Panc1 (cell line): ENCODE results near the gene CRISPLD2. TPM values are rescaled to one million over a fixed set of nuclear protein-coding genes. Genes with fewer than 3 reads are reported as not detected.

Experiments used
- ATAC-seq: fragments of 200-7000 bp; cut with Tn5 transposase; 2 replicates; pipeline ENCODE4 v1.9.1; 2020; ENCODE audit warnings: mild to moderate bottlenecking, moderate library complexity
- BruUV-seq: library from RNA; stranded (reverse); fragments of 400-500 nt; replicated peaks from 2 replicates; lab custom pipeline; 2021; lab: Mats Ljungman, UMichigan
- CTCF ChIA-PET: fragments of 300-600 bp; sonication (Branson Sonifier 250); formaldehyde crosslinking; loops from one replicate; lab custom pipeline; 2022; ENCODE audit warnings: antibody characterized with exemption; lab: Charles Lee
- POLR2A ChIA-PET: fragments of 300-600 bp; sonication (Branson Sonifier 250); formaldehyde crosslinking; loops from one replicate; lab custom pipeline; 2022; ENCODE audit warnings: antibody characterized with exemption; lab: Charles Lee
- DNase-seq: peaks from one replicate; pipeline ENCODE4 v3.0.0-alpha.2; 2010; ENCODE audit warnings: low read depth, low spot score
- H3K27ac ChIP-seq: 2 replicates; pipeline ENCODE4 v1.5.1; 2011; ENCODE audit warnings: mild to moderate bottlenecking, low read length, inconsistent platforms
- H3K27me3 ChIP-seq: fragments of 200-500 bp; sonication (Bioruptor generic); 2 replicates; pipeline ENCODE4 v1.6.0; 2014; ENCODE audit warnings: low read length, inconsistent platforms; ENCODE audit not compliant: control insufficient read depth, insufficient read depth
- H3K36me3 ChIP-seq: fragments of 200-500 bp; sonication (Bioruptor generic); 2 replicates; pipeline ENCODE4 v1.5.1; 2014; ENCODE audit warnings: inconsistent platforms, mild to moderate bottlenecking, low read length, moderate library complexity; ENCODE audit not compliant: control insufficient read depth, insufficient read depth
- H3K4me1 ChIP-seq: 2 replicates; pipeline ENCODE4 v1.5.1; 2011; ENCODE audit warnings: inconsistent platforms, mild to moderate bottlenecking, low read length, moderate library complexity; ENCODE audit not compliant: control insufficient read depth, insufficient read depth
- H3K4me3 ChIP-seq, 2 experiments: 2 replicates each; pipeline ENCODE4 v1.5.1; 2011 to 2012; ENCODE audit warnings: low read depth in 2 of 2, low read length in 2 of 2, mild to moderate bottlenecking in 2 of 2, inconsistent platforms in 1 of 2, moderate library complexity in 1 of 2
- H3K9me3 ChIP-seq: fragments of 200-500 bp; sonication (Bioruptor generic); 2 replicates; pipeline ENCODE4 v1.5.1; 2014; ENCODE audit warnings: low read depth, mild to moderate bottlenecking, inconsistent platforms, low read length, moderate library complexity; ENCODE audit not compliant: control insufficient read depth, insufficient read depth
- CTCF ChIP-seq: fragments of 450-650 bp; IDR thresholded peaks from 2 replicates; pipeline ENCODE4 v1.5.1; 2017; ENCODE audit warnings: mild to moderate bottlenecking
- POLR2AphosphoS5 ChIP-seq: IDR thresholded peaks from 2 replicates; pipeline ENCODE4 v1.6.1; 2012; ENCODE audit warnings: mild to moderate bottlenecking, low read depth, low read length, moderate library complexity
- REST ChIP-seq, 2 experiments: IDR thresholded peaks; 2 replicates each; pipeline ENCODE4 v1.6.1; 2011 to 2012; ENCODE audit warnings: low read depth in 2 of 2, control low read depth in 1 of 2, low read length in 1 of 2, mild to moderate bottlenecking in 1 of 2, moderate library complexity in 1 of 2; ENCODE audit not compliant: insufficient read depth in 1 of 2
- SIN3A ChIP-seq: IDR thresholded peaks from 2 replicates; pipeline ENCODE4 v1.6.1; 2012; ENCODE audit warnings: low read depth, mild to moderate bottlenecking, low read length, moderate library complexity, borderline replicate concordance; ENCODE audit not compliant: insufficient read depth
- TCF7L2 ChIP-seq: IDR thresholded peaks from 2 replicates; pipeline ENCODE4 v1.6.1; 2011; ENCODE audit warnings: mild to moderate bottlenecking, low read depth, low read length, inconsistent platforms
- in situ Hi-C: cut with HindIII; loops from 2 replicates; pipeline ENCODE4 v1.10.0; 2016; ENCODE audit warnings: low sequenced_read_pairs, low pct_unique_long_range_greater_than_20kb
- intact Hi-C: fragments of 100-400 bp; cut with micrococcal nuclease; formaldehyde crosslinking; loops from one replicate; pipeline ENCODE4 v1.10.0; 2022; ENCODE audit not compliant: unreplicated experiment
- total RNA-seq: library from RNA; stranded (reverse); gene quantifications from one replicate; pipeline ENCODE4 v1.2.1, GENCODE V29; 2021; ENCODE audit not compliant: unreplicated experiment

Gene CRISPLD2
- total RNA-seq, 1 experiment from 2014 or later: 12.9 TPM

GRCh38 chr16:84863481-84863814 lies 43.7 kb downstream of the CRISPLD2 start:
- Histone ChIP-seq H3K4me1 (no peaks in the 10 kb centered on the region), H3K27ac (no peak overlapping the region), H3K27me3 (no peaks in the 10 kb centered on the region), H3K36me3 (no peaks in the 10 kb centered on the region), H3K4me3 (no peak overlapping the region), H3K9me3 (no peaks in the 10 kb centered on the region)
- ChIA-PET POLR2A (no interaction called here), CTCF (no interaction called here)
- TF ChIP-seq TCF7L2 (no peak), REST (IDR thresholded peaks at IDR 0.05; ENCODE audit: insufficient read depth in 1 of 2, low read depth in 2 of 2, low read length in 1 of 2) (no peak), CTCF (no peak), SIN3A (no peak)
- intact Hi-C loops: no loop called here
- ATAC-seq (no peak), DNase-seq (no peak)
- BruUV-seq: no TSS peak
- in situ Hi-C loops: no loop called here

- no TSS peak for BruUV-seq
- TF ChIP-seq POLR2AphosphoS5 (no peak), TCF7L2 (no peak), REST (IDR thresholded peaks at IDR 0.05; ENCODE audit: insufficient read depth in 1 of 2, low read depth in 2 of 2, low read length in 1 of 2) (no peak), CTCF (no peak), SIN3A (no peak)
- no peak overlapping the region for H3K4me3 ChIP-seq
- ChIA-PET POLR2A (interaction anchor here (0.6 kb wide), 1 partner anchor 360 kb away, joined by 3 read pairs; no protein-coding TSS in a partner anchor), CTCF (interaction anchor here (0.6 kb wide), 1 partner anchor 111 kb away, joined by 3 read pairs; no protein-coding TSS in a partner anchor)
- in situ Hi-C loops: no loop called here
- no peaks in the 10 kb centered on the region for H3K27me3 ChIP-seq
- ATAC-seq (no peak), DNase-seq (no peak)
- H3K9me3 ChIP-seq: no peaks in the 10 kb centered on the region
- intact Hi-C loops: no loop called here
- no peaks in the 10 kb centered on the region for H3K4me1 ChIP-seq
- H3K36me3 ChIP-seq: no peaks in the 10 kb centered on the region
- H3K27ac ChIP-seq: no peak overlapping the region
Measured at GRCh38 chr16:84864326-84864955, 44.7 kb downstream of the CRISPLD2 start.
